Activated CD4-positive, alpha-beta T cell treated with anti-CD3 and anti-CD28 coated beads for 48 hours (primary cell): ENCODE data around the gene NLRP1.
"Not testable (repeated sequence)": the region's sequence is repeated elsewhere in the genome, so short reads cannot be mapped to it uniquely, and the experiment has no call there.

Experiments
- DNase-seq: peaks from one replicate; pipeline ENCODE4 v3.0.0-alpha.2; 2020

The NLRP1 gene

DNA sequence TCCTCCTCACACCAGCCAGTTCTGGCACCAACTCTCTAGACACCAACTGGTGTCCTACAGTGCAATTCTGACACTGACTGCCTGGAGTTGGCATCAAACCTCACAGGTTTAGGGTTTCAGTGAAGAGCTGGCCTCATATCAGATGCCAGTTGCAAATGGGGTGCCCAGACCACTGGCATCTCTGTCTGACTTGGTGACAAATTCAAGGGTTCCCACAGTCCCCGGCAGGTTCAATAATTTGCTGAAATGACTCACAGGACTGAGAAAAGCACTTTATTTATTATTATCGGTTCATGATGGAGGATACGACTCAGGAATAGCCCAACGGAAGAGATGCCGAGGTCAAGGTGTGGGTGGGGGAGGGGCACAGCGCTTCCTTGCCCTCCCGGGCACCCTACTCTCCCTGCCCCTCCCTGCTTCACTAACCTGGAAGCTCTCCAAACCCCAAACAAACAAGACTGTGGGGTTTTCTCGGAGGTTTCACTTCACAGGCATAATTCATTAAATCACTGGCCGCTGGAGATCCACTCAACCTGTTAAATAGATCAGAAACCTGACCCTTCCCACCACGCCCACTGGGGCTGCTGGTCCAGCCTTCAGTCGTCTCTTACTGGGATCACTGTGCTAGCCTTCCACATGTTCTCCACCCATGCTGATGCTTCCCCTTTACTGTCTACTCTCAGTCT lies 1.7 kb upstream of the NLRP1 start:
- DNase-seq: peak; percentile 36

DNA sequence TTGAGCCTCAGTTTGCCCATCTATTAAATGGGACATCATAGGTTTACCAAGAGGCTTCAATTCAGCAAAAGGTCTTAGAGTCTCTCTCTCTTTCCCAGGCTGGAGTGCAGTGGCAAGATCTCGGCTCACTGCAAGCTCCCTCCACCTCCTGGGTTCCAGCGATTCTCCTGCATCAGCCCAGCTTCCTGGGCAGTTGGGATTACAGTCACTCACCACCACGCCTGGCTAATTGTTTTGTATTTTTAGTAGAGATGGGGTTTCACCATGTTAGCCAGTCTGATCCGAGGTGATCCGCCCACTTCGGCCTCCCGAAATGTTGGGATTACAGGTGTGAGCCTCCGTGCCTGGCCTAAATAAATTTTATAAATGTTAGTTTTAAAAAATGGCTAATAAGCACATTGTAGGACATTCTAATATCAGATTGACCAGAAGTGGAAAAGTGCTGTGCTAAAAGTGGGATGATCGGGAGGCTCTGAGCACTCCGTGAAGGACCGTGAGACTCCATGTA lies 1.0 kb upstream of the NLRP1 start:
- DNase-seq: no peak

DNA sequence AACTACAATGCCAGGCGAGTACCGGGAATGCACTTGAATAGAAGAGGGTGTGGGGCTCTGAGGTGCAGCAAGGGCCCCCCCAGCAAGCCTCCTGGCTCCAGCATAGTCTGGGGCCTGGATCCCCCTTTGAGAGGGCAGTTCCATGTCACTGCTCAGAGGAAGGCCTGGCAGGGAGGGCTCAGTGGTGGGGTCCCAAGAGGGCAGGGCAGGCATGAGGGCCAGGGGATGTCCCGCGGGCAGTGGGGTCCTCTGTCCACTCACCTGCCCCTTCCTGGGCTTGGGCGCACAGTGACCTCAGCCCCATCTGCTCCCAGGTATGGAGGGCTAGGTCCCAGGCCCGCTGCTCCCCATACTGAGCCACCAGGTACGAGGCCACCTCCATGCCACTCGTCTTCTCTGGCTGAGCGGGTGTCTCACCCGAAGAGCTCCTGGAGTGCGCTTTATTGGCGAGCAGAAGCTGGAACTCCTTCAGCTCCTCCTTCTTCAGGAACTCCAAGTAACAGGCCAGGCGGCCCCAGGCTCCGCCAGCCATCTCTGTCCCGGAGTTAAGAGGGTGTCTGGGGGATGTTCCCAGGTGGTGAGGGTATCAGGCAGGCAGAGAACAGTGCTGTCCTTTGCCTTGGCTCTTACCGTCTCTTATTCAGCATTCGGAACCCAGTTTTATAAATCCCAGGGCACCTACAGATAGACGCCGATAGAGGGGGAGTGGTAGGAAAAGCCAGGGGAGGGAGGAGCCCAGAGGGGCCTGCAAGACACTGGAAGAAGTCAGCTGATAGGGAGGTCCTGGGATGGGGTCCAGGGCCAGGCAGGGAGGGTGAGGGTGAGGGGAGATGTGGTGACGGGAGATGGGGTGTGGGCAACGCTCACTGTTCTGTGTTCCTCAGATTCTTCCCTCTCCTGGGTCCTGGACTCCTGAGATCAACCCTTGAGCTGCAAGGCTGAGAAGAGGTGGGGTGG lies 605 bp downstream of the NLRP1 start:
- peak; percentile 22 for DNase-seq

DNA sequence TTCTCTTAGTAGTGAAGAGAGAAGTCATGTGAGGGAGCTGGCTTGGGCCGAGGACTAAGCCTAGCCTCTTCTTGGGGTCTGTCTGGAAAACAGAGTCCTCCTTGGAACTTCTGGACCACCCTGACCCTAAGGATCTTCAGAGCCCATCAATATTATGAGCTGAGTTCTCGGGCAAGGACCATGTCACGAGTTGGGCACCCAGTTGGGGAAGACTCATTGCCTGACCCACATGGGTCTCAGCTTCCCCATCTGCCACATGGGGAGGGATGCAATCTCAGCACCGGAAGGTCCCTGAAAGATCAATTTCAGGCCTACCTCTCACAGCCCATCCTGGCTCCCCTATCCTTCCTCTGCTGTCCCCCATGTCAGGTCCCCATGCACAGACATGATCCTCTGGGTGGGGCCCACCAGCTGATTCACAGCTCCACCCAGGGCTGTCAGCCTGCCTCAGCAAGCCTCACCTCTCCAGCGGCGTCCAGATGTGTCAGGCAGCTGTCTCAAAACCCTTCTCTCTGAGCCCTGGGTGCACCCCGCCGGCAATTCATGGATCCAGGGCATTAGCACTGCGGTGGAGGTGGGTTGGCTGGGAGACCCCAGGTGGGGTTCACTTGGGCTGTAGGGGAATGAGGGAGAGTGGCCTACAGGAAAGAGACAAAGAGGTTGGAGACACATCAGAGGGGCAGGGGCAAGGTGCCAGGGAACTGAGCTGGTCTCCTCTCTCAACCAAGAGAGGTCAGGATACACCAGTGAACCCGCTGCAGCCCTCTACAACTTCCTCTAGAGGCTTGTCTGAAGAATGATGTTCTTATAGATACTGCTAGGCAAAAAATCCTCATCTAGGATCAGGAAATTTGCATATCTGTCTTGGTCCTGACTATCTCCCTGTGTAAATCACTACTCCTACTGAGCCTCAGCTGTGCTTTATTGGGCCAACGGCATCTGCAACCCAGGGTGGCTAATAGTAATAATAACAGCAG lies 1.8 kb downstream of the NLRP1 start:
- DNase-seq: no peak

DNA sequence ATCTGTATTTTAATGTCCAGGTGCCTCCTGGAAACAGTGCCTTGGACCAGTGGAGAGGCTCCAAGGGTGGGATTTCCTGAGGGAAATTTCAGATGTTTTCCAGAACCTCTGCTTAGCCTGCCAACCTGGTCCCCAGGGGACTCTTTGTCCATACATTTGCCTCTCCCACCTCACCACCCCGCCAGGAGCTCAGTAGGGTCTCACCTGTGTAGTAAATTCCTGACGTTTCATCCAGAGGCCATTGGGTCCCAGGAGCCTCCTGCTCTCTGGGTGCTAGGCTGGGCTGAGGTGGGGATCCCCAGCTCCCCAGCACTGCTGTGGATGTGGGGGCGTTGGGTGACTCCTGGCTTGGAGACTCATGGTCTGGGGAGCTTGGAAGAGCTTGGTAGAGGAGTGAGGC lies 2.7 kb downstream of the NLRP1 start:
- DNase-seq: no peak

DNA sequence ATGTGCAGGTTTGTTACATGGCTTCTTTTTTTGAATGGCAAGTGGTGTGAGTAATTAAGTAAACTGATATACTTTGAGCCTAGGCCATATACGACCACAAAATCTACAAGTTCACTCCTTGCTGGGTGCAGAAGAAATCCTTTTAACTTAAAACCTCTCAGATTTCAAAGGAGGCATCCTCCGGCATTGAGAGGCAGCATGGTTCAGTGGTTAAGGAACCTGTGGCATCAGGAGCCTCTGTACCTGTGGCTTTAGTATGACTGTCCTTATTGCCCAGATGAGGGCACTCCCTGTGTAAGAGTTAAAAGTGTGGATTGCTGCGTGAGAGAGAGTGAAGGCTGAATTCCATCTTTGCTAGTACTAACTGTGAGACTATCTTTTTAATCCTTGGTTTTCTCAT lies 3.3 kb downstream of the NLRP1 start:
- no peak for DNase-seq

DNA sequence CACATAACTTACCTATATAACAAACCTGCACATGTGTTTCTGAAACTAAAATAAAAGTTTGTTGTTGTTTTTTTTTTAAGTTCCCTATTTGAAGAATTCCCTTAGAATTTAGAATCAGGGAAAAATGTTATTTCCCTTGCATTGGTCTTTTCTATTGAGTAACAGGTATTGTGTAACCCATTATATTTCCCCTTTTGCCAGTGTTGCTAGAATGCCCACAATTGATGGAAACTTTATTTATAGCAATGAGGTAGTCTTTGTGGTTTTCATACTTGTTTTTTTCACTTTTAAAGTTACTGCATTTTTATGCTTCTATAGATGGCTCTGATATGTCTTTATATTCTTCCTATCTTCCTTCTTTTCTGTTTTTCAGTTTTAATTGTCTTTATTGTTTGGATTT lies 3.9 kb downstream of the NLRP1 start:
- no peak for DNase-seq

DNA sequence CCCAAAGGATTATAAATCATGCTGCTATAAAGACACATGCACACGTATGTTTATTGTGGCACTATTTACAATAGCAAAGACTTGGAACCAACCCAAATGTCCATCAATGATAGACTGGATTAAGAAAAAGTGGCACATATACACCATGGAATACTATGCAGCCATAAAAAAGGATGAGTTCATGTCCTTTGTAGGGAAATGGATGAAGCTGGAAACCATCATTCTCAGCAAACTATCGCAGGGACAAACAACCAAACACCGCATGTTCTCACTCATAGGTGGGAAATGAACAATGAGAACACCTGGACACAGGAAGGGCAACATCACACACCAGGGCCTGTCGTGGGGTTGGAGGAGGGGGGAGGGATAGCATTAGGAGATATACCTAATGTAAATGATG lies 5.5 kb downstream of the NLRP1 start:
- DNase-seq: not testable (repeated sequence)

DNA sequence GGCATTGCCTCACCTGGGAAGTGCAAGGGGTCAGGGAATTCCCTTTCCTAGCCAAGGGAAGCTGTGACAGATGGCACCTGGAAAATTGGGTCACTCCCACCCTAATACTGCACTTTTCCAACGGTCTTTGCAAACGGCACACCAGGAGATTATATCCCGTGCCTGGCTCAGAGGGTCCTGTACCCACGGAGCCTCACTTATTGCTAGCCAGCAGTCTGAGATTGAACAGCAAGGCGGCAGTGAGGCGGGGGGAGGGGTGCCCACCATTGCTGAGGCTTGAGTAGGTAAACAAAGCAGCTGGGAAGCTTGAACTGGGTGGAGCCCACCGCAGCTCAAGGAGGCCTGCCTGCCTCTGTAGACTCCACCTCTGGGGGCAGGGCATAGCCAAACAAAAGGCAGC lies 11.3 kb downstream of the NLRP1 start:
- not testable (repeated sequence) for DNase-seq

DNA sequence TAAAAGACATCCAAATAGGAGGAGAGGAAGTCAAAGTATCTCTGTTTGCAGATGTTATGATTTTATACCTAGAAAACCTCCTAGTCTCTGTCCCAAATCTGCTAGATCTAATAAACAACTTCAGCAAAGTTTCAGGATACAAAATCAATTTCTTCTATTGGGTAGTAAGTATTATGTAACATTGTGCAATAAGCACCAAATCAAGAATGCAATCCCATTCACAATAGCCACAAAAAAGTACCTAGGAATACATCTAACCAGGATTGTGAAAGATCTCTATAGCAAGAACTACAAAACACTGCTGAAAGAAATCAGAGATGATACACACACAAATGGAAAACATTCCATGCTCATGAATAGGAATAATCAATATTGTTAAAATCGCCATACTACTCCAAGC lies 13.0 kb downstream of the NLRP1 start:
- no peak for DNase-seq

DNA sequence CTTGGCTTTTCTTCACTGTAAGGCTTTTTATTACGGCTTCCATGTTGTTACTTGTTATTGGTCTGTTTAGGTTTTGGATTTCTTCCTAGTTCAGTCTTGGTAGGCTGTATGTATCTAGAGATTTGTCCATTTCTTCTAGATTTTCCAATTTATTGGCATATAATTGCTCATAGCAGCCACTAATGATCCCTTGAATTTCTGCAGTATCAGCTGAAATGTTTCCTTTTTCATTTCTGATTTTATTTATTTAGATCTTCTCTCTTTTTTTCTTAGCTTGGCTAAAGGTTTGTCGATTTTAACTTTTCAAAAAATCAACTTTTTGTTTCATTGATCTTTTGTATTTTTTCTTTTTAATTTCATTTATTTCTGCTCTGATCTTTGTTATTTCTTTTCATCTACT lies 18.5 kb downstream of the NLRP1 start:
- no peak for DNase-seq

DNA sequence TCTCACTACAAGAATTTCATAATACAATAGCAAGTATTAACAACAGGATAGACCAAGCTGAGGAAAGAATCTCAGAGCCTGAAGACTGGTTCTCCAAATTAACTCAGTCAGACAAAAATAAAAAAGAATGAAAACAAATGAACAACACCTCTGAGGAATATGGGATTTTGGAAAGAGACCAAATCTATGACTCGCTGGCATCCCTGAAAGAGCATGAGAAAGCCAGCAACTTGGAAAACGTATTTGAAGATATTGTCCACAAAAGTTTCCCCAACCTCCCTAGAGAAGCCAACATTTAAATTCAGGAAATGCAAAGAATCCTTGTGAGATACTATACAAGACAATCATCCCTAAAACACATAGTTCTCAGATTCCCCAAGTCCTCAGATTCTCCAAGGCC lies 20.9 kb downstream of the NLRP1 start:
- no peak for DNase-seq

DNA sequence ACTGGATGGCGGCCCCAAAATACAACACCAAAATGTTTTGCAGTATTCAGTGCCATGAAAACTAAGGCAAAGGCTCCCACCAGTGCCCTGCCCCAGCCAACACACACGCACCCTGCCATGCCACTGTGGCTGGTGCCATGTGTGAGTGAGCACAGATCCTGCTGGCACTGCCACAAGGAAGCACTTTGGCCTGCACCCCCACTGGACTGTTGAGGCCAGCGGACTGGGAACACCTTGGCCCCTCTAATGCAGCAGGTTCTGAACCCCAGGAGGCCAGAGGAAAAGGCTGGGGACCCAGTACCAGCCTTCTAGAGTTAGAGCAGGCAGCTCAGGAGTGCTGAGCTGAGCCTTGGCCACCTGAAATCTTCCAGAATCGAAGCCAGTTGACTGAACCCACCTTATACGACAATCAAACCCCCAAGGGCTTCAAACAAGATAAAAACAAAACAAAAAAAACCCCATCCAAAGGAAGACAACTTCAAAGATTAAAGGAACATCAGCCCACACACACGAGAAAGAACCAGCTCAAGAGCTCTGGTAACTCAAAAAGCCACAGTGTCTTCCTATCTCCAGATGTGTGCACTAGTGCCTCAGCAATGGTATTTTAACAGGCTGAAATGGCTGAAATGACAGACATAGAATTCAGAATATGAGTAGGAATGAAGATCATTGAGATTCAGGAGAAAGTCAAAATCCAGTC lies 21.5 kb downstream of the NLRP1 start:
- no peak for DNase-seq

DNA sequence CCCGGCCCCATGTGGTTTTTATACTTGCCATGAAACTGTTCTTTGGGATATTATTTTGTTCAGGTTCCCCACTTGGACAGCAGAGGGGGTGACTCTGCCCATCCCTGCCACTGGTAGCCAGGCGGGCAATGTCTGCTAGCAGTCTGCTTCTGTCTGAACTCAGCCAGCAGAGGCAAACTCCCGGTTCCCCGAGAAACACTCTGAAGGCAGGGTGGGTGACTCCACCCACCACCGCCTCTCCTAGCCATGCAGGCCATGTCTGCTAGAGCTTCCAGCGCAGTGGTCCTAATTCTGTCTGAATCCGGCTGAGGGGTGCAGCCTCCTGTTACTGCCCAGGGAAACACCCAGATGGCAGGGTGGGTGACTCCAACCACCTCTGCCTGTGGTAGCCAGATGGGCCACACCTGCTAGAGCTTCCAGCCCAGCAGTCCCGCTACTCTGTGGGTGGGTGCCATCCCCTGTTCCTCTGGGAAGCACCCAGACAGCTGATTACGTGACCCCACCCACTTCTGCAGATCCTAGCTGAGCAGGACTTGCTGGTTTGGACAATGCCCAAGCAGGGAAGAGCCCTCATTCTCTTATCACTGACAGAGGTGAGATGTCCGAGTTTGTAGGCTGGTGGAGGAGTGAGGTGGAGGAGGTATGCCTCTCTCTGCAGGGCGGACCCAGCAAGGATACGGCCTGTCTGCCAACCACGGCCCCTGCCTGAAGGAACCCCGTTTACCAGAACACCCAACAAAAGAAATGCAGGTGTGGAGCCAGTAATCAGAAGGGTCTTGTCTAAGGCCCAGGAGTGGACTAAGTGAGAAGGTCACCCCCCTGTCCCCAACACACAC lies 22.4 kb downstream of the NLRP1 start:
- no peak for DNase-seq

DNA sequence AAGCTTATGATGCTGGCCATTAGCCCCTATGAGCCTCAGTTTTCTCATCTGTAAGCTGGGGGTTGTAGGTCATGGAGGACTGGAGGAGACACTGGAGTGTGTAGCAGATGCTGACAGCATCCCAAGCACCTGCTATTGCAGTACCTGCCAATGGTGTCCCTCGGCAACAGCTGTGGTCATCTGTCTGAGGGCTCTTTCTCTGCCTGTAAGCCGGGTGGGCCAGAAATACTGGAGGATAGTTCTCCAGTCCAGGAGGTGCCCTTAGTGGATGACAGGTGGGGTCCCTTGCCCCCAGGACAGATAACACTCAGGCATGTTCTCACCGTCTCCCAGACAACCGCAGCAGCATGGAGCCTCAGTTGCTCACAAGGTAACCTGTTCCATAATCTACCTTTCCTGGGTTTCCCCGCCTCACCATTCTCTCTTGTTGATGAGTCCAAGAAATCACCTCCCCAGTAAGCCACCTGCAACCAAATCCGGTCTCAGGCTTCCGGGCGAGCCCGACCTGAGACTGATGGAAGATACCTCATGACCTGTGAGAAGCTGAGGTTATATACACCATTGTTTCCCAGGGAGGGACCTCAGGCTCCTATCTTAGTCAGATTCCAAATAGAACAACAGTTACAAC lies 23.8 kb downstream of the NLRP1 start:
- DNase-seq: no peak

DNA sequence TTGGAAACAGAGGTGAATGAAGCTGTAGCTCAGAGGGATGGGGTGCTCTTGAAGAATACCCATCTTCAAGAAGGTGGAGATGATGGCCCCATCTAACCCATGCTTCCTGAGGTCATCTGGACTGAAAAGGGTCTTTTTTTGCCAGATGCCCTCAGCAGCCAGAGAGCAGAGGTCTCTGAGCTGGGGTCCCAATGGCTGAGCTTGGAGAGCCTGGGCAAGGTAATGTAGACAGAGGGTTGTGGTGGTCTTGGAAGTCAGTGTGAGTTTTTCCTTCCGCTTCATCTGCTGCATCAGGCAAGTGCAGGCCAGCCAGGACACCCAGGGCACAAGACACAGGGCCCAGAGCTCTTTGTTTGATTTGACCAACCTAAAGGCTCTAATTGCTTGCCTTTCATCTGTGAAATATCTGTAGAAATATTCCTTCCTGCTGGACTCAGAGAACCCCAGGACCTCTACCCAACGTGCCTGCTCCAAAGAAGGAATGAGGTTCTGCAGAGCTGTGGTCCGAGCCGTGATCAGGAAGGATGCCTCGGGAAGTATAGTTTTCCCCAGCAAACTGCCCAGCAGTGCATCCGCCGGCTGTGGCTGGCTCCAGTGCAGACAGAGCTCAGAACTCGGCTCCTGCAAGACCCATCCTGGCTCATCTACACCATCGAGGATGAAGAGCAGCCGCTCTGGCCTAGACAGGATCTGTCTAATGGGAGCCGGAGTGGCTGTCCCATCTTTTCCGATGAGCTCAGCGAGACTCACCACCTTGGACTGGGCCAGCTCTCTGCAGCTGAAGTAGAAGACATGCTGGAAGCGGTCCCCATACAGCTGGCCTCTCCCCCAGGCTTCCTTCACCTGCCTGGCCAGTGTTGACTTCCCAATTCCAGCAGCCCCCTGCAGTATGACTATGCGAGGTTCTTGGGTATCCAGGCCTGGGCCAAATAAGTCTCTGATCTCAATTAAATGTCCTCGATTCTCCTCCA lies 25.2 kb downstream of the NLRP1 start:
- DNase-seq: no peak

DNA sequence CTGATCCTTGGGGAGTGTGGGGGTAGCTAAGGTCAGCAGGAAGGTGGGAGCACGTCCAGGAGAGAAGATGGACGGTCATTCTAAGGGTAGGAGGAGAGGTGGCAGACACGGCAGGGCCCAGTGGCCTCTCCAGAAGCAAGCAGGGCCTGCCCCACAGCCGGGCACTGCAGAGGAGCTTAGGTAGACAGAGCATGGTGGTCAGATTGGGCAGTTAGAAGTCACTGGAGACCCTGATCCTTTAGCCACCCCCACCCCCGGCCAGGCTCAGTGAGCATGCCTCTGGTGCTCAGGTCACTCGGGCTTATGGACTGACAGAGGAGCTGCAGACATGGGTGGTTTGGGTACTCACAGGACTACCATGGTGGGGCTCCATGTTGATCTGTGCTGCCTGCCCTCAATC lies 26.3 kb downstream of the NLRP1 start:
- no peak for DNase-seq

DNA sequence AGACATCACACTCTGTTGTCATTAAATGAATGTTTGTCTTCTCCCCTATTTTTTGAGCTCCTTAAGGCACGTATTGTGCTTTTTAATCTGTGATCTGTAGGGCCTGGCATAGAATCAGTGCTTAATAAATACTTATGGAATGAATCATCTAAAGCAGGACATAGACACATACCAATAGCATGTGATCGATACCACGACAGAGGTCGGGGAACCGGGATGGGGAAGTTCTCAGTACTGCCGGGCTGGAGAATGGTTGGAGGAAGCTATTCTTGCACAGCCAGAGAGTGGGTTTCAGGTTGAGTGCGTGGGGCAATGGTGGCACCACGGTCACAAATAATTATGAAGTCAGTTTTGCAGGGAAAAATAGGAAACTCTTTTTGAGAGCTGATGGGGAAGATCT lies 26.8 kb downstream of the NLRP1 start:
- DNase-seq: no peak

DNA sequence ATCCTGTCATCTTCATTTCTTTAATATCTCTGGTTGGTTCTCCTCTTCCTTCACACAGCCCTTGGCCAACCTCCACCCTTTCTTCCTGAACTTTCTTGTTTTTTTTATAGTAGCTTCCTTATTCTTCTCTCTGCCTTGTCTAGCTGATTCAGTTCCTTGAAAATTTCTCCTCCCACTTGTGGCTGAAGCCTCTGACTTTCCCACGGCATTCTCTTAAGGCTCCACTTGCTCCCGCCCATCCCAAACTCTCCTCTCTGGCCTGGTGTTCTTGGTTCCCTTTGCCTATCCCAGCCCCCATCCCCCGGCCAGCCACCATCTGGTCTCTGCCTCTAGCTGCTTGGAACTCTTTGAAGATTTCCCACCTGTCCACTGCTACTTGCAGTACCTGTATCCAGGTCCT lies 29.1 kb downstream of the NLRP1 start:
- no peak for DNase-seq

DNA sequence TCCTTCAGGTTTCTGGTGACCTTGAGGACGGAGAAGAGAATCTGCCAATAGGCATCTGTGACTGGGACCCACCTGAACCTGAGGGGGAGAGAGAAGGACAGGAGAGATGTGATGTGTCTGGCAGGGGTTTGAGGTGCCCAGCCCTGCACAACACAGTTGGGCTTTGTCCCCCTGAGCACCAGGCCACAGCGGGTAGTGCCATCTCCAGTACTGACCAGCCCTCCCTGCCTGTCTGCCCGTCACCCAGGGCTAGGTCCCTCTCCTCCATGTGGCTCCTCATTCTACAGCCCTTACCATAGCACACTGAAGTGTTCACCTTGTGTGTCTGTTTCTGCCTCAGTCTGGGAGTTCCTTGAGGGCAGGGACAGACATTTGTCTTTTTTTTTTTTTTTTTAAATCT lies 30.8 kb downstream of the NLRP1 start:
- DNase-seq: no peak
